GM13977 (cell line): ENCODE data around the gene SLC6A6.

ENCODE experiments used
- DNase-seq: peaks from one replicate; pipeline ENCODE4 v3.0.0; 2012; ENCODE audit warnings: low spot score
- in situ Hi-C: fragments of 300-500 bp; cut with MboI; formaldehyde crosslinking; loops from one replicate; pipeline ENCODE4 v1.12.0; 2022; ENCODE audit warnings: low sequenced_read_pairs, low pct_unique_long_range_greater_than_20kb, mixed read lengths, inconsistent platforms; ENCODE audit not compliant: unreplicated experiment
- TF ChIP-seq, protein P1 (sequence below): IDR thresholded peaks from 2 replicates; pipeline ENCODE4 v1.5.1; 2012; ENCODE audit warnings: mild to moderate bottlenecking, control low read depth; ENCODE audit not compliant: insufficient read depth; ENCODE audit errors: extremely low read depth, missing control alignments

Gene SLC6A6

DNA sequence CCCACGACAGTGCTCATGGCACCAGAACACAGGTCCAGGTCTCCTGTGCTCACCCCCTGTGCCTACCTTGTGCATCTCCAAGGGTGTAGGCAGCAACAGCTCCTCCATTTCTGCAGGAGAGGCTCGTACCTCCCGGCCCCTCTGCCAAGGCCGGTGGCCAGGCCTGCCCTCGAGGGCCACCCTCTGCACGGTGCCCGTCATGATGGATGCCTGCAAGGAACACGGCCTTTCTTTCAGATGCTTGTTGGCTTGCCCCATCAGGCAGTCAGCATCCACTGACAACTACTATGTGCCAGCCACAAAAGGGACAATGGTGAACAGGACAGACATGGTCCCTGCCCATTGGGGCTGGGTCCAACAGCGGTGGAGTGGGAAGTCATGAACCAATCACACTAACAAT lies 93.9 kb downstream of the SLC6A6 start:
- TF ChIP-seq, protein P1, sequence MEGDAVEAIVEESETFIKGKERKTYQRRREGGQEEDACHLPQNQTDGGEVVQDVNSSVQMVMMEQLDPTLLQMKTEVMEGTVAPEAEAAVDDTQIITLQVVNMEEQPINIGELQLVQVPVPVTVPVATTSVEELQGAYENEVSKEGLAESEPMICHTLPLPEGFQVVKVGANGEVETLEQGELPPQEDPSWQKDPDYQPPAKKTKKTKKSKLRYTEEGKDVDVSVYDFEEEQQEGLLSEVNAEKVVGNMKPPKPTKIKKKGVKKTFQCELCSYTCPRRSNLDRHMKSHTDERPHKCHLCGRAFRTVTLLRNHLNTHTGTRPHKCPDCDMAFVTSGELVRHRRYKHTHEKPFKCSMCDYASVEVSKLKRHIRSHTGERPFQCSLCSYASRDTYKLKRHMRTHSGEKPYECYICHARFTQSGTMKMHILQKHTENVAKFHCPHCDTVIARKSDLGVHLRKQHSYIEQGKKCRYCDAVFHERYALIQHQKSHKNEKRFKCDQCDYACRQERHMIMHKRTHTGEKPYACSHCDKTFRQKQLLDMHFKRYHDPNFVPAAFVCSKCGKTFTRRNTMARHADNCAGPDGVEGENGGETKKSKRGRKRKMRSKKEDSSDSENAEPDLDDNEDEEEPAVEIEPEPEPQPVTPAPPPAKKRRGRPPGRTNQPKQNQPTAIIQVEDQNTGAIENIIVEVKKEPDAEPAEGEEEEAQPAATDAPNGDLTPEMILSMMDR, result no peak
- DNase-seq, result no peak
- in situ Hi-C loops, result no loop called here

DNA sequence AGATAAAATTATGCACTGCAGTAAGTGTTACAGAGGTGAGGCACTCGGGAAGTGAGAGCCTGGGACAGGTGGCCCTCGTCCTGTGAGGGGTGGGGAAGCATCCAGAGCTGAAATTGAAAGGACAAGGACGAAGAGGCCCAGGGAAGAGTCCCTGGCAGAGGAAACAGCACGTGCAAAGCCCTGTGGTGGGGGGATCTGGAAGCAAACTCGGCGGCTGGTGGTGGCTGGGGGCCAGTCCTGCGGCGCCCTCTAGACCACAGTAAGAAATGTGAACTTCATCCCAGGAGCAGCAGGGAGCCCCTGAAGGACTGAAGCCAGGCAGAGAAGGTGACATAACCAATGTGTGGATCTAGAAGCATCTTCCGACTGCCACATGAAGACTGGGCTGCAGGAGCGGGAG lies 94.9 kb downstream of the SLC6A6 start:
- in situ Hi-C loops, result no loop called here
- TF ChIP-seq, protein P1, result no peak
- no peak for DNase-seq

DNA sequence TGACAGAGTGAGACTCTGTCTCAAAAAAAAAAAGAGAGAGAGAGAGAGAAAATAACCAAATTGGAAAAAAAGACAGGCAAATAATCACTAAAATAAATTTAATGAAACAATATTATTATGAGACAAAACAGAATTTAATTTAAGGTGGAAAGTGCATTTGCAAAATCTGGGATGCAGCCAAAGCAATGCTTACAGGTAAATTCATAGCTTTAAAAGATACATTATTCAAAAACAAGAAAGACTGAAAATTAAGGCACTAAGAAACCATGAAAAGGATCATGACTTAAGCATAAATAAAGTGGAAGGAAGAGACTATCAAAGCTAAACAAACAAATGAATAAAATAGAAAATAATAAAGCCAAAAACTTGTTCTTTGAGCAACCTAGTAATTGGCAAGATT lies 100.1 kb downstream of the SLC6A6 start:
- in situ Hi-C loops, result no loop called here
- TF ChIP-seq, protein P1, result no peak
- no peak for DNase-seq

DNA sequence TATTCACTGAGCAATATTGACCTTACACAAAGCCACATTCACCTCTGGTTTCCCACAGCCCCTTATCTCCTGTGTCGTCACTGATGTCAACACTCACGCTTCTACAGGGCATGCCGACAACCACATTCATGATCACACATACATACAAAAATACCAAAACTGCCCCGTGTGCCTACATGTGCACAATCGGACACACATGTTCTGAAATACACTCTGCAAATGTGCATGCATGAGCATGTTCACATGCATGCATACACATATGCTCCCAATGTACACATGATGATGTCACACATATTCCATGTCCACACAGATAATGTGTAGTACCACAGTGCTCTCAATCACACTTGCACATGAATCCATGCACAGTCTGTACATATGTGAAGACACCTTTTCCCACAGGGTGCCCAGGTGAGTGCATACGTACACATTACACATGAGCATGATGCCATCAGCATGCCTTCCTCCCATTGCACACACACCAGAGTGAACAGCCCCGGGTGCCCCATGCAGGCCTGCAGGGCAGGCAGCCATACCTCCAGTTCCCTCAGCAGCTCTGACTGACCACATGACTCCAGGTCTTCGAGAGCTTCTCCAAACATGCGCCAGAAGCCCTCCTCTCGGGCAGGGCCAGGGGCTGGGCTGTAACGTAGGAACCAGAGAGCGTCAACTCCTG lies 100.8 kb downstream of the SLC6A6 start:
- in situ Hi-C loops, result no loop called here
- DNase-seq, result no peak
- TF ChIP-seq, protein P1, result no peak

DNA sequence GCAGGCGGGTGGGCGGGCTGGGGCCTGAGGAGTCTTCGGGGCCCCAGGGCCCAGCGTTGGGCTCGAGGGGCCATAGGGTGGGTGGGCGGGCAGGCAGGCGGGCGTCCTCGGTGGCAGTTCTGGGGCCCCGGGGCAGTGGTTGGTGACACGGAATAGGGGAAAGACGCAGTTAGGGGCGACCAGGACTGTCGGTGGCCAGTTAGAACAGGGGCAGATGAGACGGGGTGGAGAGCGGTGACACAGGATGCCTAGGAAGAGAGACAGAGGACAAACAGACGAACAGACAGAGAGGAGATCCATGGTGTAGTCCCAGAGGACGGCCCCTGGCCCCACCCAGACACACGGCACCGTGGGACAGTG lies 101.3 kb downstream of the SLC6A6 start:
- in situ Hi-C loops, result no loop called here
- no peak for DNase-seq
- TF ChIP-seq, protein P1, result no peak

DNA sequence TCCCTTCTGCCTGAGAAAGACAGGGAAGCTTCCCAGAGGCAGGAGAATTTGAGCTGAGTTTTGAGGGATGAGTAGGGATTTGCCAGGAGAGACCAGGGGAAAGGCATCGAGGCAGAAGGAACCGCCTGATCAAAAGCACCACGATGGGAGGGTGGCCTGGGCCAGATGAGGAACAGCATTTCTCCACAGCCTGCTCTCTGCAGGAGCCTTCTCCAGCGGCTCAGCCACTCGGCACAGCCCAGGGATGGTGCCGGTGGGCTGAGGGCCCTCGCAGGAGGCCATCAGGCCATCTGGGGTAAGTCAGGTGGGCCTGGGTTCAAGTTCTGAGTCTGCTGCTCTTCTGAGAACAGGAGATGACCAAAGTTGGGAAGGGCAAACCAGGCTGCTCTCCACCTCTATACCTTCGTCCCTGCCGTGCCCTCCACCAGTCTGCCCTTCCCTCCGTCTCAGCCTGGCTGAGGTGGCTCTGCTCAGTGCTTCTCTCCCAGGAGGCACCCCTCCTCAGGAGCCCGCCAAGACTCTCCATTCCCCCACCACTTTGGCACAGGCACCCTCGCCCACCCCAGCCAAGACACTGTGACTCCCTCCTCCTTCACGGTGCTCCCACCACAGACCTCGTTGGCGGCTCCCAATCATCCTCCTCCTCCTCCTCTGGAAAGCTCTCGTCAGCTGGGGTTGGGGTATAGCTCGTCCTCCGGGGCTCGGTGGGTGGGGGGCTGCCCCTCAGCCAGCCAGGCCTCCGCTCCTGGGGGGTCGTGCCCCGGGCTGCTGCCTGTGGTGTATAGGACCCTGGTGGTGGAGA lies 102.8 kb downstream of the SLC6A6 start:
- no peak for DNase-seq
- TF ChIP-seq, protein P1, result no peak
- in situ Hi-C loops, result no loop called here
